ENCODE data around the gene ELL2. TPM values are rescaled to one million over a fixed set of nuclear protein-coding genes. Genes with fewer than 3 reads are reported as not detected.
"Not testable (repeated sequence)": the region's sequence is repeated elsewhere in the genome, so short reads cannot be mapped to it uniquely, and the experiment has no call there.

ELL2 gene
- total RNA-seq, 1 donor from 2014 or later: 49.0 TPM

- no peak for DNase-seq (ENCODE audit: low spot score)
Measured at GRCh38 chr5:95859661-95860060, 102.0 kb downstream of the ELL2 start.

GRCh38 chr5:95858661-95859595, 102.7 kb downstream of the ELL2 start:
- DNase-seq (ENCODE audit: low spot score): peak; percentile 86

- peak; percentile 35 for DNase-seq (ENCODE audit: low spot score)
Measured at GRCh38 chr5:95858023-95858461, 103.6 kb downstream of the ELL2 start.

GRCh38 chr5:95857185-95857945, 104.3 kb downstream of the ELL2 start:
- peak; percentile 83 for DNase-seq (ENCODE audit: low spot score)

- DNase-seq (ENCODE audit: low spot score): no peak
Measured at GRCh38 chr5:95856501-95856981, 105.1 kb downstream of the ELL2 start.

GRCh38 chr5:95853490-95853889, 108.2 kb downstream of the ELL2 start:
- DNase-seq (ENCODE audit: low spot score): no peak

GRCh38 chr5:95852567-95852966, 109.1 kb downstream of the ELL2 start:
- no peak for DNase-seq (ENCODE audit: low spot score)

GRCh38 chr5:95851141-95851540, 110.5 kb downstream of the ELL2 start:
- not testable (repeated sequence) for DNase-seq (ENCODE audit: low spot score)

- DNase-seq (ENCODE audit: low spot score): no peak
Measured at GRCh38 chr5:95850391-95850894, 111.2 kb downstream of the ELL2 start.

- no peak for DNase-seq (ENCODE audit: low spot score)
Measured at GRCh38 chr5:95848701-95849100, 113.0 kb downstream of the ELL2 start.

- DNase-seq (ENCODE audit: low spot score): no peak
Measured at GRCh38 chr5:95847261-95847592, 114.4 kb downstream of the ELL2 start.

GRCh38 chr5:95846554-95847260, 114.9 kb downstream of the ELL2 start:
- DNase-seq (ENCODE audit: low spot score): peak; percentile 78

- DNase-seq (ENCODE audit: low spot score): no peak
Measured at GRCh38 chr5:95845391-95845790, 116.3 kb downstream of the ELL2 start.

- DNase-seq (ENCODE audit: low spot score): no peak
Measured at GRCh38 chr5:95843733-95844223, 117.9 kb downstream of the ELL2 start.

- DNase-seq (ENCODE audit: low spot score): peak; percentile 68
Measured at GRCh38 chr5:95842854-95843544, 118.7 kb downstream of the ELL2 start.

GRCh38 chr5:95841914-95842812, 119.5 kb downstream of the ELL2 start:
- DNase-seq (ENCODE audit: low spot score): no peak

- DNase-seq (ENCODE audit: low spot score): no peak
Measured at GRCh38 chr5:95840956-95841705, 120.5 kb downstream of the ELL2 start.

GRCh38 chr5:95839658-95840057, 122.0 kb downstream of the ELL2 start:
- DNase-seq (ENCODE audit: low spot score): no peak

GRCh38 chr5:95838556-95838955, 123.1 kb downstream of the ELL2 start:
- DNase-seq (ENCODE audit: low spot score): no peak

Data from mucosa of gallbladder (tissue), 1 donor.